ENCODE data around the gene SLC36A2.

SLC36A2 gene

DNA sequence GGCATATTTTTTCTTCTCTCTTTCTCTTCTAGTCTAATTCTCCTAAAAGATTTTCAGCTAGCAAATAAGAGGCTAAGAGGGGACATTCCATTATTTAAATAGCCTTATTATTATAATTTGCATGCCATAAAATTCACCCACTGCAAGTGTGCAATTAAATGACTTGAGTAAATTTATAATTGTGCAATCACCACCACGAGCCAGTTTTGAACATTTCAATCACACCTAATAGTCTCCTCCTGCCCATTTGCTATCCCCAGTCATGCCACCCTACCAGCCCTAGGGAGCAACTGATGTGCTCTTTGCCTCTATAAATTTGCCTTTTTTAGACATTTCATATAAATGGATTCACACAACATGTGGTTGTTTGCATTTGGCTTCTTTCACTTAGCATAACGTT lies 12.0 kb upstream of the SLC36A2 start:
- TF ChIP-seq PPARA (CRISPR knock-in tag; IDR thresholded peaks at IDR 0.05; ENCODE audit: borderline replicate concordance) (no peak), RARB (CRISPR knock-in tag; IDR thresholded peaks at IDR 0.05) (no peak), ZNF70 (CRISPR knock-in tag; IDR thresholded peaks at IDR 0.05) (no peak), ESRRG (CRISPR knock-in tag; IDR thresholded peaks at IDR 0.05) (no peak), CREB5 (CRISPR knock-in tag; IDR thresholded peaks at IDR 0.05; ENCODE audit: low read depth) (no peak), ZFP3 (CRISPR knock-in tag; IDR thresholded peaks at IDR 0.05) (no peak), ZC3H10 (CRISPR knock-in tag; IDR thresholded peaks at IDR 0.05) (no peak), TOX (CRISPR knock-in tag; IDR thresholded peaks at IDR 0.05; ENCODE audit: borderline replicate concordance) (no peak), ZNF8 (CRISPR knock-in tag; IDR thresholded peaks at IDR 0.05) (no peak), BACH2 (CRISPR knock-in tag; IDR thresholded peaks at IDR 0.05; ENCODE audit: borderline replicate concordance) (no peak), ZNF565 (CRISPR knock-in tag; conservative IDR thresholded peaks at IDR 0.05; ENCODE audit: low read depth) (no peak), ISL1 (CRISPR knock-in tag; IDR thresholded peaks at IDR 0.05) (no peak), ZFP30 (CRISPR knock-in tag; IDR thresholded peaks at IDR 0.05) (no peak), OSR1 (CRISPR knock-in tag; IDR thresholded peaks at IDR 0.05) (no peak), ARNTL (CRISPR knock-in tag; IDR thresholded peaks at IDR 0.05; ENCODE audit: borderline replicate concordance, low read depth) (no peak), GLIS3 (CRISPR knock-in tag; IDR thresholded peaks at IDR 0.05) (no peak), TCF4 (CRISPR knock-in tag; IDR thresholded peaks at IDR 0.05; ENCODE audit: borderline replicate concordance) (no peak)
- TF ChIP-seq, protein P1, sequence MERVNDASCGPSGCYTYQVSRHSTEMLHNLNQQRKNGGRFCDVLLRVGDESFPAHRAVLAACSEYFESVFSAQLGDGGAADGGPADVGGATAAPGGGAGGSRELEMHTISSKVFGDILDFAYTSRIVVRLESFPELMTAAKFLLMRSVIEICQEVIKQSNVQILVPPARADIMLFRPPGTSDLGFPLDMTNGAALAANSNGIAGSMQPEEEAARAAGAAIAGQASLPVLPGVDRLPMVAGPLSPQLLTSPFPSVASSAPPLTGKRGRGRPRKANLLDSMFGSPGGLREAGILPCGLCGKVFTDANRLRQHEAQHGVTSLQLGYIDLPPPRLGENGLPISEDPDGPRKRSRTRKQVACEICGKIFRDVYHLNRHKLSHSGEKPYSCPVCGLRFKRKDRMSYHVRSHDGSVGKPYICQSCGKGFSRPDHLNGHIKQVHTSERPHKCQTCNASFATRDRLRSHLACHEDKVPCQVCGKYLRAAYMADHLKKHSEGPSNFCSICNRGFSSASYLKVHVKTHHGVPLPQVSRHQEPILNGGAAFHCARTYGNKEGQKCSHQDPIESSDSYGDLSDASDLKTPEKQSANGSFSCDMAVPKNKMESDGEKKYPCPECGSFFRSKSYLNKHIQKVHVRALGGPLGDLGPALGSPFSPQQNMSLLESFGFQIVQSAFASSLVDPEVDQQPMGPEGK (CRISPR knock-in tag; IDR thresholded peaks at IDR 0.05; ENCODE audit: borderline replicate concordance): no peak
- no peak for ATAC-seq

- TF ChIP-seq, protein P2, sequence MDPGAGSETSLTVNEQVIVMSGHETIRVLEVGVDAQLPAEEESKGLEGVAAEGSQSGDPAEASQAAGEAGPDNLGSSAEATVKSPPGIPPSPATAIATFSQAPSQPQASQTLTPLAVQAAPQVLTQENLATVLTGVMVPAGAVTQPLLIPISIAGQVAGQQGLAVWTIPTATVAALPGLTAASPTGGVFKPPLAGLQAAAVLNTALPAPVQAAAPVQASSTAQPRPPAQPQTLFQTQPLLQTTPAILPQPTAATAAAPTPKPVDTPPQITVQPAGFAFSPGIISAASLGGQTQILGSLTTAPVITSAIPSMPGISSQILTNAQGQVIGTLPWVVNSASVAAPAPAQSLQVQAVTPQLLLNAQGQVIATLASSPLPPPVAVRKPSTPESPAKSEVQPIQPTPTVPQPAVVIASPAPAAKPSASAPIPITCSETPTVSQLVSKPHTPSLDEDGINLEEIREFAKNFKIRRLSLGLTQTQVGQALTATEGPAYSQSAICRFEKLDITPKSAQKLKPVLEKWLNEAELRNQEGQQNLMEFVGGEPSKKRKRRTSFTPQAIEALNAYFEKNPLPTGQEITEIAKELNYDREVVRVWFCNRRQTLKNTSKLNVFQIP (CRISPR knock-in tag; IDR thresholded peaks at IDR 0.05; ENCODE audit: borderline replicate concordance, low read depth): no peak
- TF ChIP-seq ZNF565 (CRISPR knock-in tag; conservative IDR thresholded peaks at IDR 0.05; ENCODE audit: low read depth): no peak
- TF ChIP-seq, protein P1 (CRISPR knock-in tag; IDR thresholded peaks at IDR 0.05; ENCODE audit: borderline replicate concordance): no peak
- TF ChIP-seq ZNF70 (CRISPR knock-in tag; IDR thresholded peaks at IDR 0.05): no peak
- no peak for TF ChIP-seq CSDC2 (CRISPR knock-in tag; IDR thresholded peaks at IDR 0.05)
- TF ChIP-seq GLIS3 (CRISPR knock-in tag; IDR thresholded peaks at IDR 0.05): no peak
- TF ChIP-seq PPARA (CRISPR knock-in tag; IDR thresholded peaks at IDR 0.05; ENCODE audit: borderline replicate concordance): no peak
- no peak for ATAC-seq
Measured at GRCh38 chr5:151357792-151358191, 10.4 kb upstream of the SLC36A2 start.

- TF ChIP-seq, protein P2 (CRISPR knock-in tag; IDR thresholded peaks at IDR 0.05; ENCODE audit: borderline replicate concordance, low read depth): no peak
Measured at GRCh38 chr5:151357097-151357496, 9.7 kb upstream of the SLC36A2 start.

GRCh38 chr5:151351671-151352070 lies 4.3 kb upstream of the SLC36A2 start:
- no peak for ATAC-seq
- TF ChIP-seq TCF4 (CRISPR knock-in tag; IDR thresholded peaks at IDR 0.05; ENCODE audit: borderline replicate concordance): no peak
- TF ChIP-seq, protein P2 (CRISPR knock-in tag; IDR thresholded peaks at IDR 0.05; ENCODE audit: borderline replicate concordance, low read depth): no peak
- TF ChIP-seq CREB5 (CRISPR knock-in tag; IDR thresholded peaks at IDR 0.05; ENCODE audit: low read depth): no peak
- TF ChIP-seq PPARA (CRISPR knock-in tag; IDR thresholded peaks at IDR 0.05; ENCODE audit: borderline replicate concordance): no peak
- TF ChIP-seq ZFP30 (CRISPR knock-in tag; IDR thresholded peaks at IDR 0.05): no peak
- no peak for TF ChIP-seq ESRRG (CRISPR knock-in tag; IDR thresholded peaks at IDR 0.05)

More at GRCh38 chr5:151357097-151357496, 9.7 kb upstream of the SLC36A2 start:
- ATAC-seq: no peak

Data from SK-N-SH treated with all-trans-retinoic acid at 6 μM for 48 hours (cell line).